HG03280 (cell line): ENCODE results near the gene LRBA.
"Not testable (repeated sequence)": the region's sequence is repeated elsewhere in the genome, so short reads cannot be mapped to it uniquely, and the experiment has no call there.

Experiments
- ATAC-seq: cut with Tn5 transposase; IDR thresholded peaks from one replicate; pipeline ENCODE4 v1.9.1; 2021; ENCODE audit warnings: mild to moderate bottlenecking, moderate library complexity; ENCODE audit not compliant: unreplicated experiment

The LRBA gene

DNA sequence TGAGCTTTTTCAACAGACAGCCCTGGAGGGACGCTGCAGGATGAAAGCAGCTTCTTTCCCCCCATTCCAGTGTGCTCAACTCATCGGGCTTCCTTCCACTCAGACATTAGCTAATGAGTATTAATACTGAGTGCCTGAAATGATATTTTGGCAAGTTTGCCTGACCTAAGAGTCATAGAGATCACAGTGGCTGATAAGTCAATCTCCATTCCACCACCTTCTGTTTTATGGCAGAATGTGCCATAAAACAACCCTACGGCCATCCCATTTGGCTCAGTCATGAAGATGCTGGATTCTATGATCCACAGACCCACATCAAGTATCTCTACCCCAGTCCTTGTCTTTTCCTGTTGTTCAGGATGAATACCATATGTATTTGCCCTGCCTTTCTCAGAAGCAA lies 481.4 kb downstream of the LRBA start:
- no peak for ATAC-seq

DNA sequence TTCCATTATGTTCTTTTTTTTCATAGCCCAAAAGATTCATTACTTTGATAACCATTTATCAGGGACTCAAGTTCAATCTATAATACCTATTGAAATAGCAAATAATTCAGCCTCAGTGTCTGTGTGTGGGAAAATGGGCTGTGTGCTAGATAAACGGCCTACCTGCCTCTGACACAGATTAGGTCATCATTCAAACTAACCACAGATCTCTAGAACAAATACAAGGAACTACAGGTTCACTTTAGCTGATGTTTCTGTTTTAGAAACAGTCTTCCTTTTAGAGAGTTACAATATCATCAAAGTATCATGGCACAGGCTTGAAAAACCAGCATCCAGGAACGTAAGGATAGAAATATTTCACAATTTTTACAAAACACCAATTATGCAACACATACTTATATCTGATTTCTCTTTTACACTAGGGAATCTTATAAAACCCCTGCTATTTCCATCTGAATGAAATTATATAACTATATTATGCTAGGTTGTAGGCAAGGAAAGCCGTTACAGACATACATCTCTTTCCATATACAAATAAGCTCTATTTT lies 489.7 kb downstream of the LRBA start:
- ATAC-seq: no peak

DNA sequence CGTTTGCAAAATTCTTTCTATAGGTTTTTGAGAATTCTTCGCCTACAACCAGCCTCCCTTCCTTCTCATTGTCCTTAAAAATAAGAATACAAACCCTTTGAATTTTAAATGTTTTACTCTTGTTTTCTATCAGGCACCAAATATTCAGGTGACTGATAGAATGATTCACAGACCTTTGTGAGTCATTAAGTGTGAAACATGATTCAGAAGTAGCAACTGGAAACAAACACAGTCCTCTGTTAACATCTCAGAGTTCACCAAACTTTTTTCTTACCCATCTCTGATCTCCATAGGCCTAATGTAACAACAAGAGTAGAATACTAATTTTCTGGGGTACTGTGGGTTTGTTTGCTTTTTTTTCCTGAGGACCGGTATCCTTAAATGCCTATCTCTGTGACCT lies 496.5 kb downstream of the LRBA start:
- no peak for ATAC-seq

DNA sequence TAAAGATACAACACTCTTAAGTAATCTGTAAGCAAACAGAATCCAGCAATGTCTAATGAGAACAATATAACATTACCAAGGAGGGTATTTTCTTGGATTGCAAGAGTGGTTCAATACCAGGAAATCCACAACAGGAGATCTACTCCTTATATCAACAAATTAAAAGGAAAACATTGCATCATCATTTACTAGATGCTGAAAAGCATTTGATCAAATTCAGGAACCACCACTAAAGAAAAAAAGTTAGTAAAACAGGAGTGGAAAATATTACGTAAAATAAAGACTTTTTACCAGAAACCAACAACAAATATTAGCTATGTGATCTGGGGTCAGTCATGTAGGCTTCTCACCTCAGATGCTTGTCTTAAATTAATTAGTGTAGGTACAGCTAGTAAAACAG lies 499.9 kb downstream of the LRBA start:
- no peak for ATAC-seq

DNA sequence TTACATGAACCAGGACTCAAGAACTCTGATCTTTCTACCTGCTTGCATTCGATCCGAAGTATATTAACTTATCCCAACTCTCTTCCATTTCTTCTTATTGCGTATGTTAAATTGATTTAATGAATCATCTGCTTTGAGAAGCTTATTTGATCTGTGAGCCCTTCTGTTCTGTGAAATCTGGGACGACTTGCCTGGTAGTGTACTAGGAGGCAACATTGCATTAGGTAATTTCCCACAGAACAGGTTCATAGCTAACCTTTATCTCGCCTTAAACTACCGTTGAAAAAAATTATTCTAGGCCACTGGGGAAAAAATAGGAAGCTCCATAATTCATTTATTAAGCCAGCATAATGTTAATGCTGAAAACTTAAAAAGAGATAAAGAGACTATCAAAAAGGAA lies 500.4 kb downstream of the LRBA start:
- no peak for ATAC-seq

DNA sequence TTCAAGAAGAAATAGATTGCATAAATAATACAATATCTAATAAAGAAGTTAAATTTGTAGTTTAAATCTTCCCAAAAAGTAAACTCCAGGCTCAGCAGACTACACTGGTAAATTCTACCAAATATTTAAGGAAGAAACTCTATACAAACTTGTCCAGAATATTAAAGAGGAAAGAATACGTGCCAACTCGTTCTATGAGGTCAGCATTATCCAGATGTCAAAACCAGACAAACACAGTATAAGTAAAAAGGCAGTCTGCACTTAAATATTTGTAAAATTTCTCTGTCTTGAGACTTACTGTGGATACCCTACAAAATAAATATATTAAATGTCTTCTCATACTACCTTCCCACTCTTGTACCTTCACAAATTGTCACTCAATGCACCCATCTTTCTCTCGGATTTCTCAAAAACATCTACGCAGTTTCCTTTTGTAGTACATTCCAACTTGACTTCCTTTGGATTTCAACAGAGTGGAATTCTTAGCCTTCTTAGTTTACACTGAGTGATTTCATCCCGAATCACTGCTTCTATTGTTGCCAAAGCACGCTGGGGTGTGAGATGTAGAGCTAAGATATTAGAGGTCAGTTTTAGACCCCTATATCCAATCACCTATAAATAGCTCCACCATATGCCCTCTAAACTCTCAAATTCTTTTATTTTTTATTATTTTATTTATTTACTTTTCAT lies 504.8 kb downstream of the LRBA start:
- no peak for ATAC-seq

DNA sequence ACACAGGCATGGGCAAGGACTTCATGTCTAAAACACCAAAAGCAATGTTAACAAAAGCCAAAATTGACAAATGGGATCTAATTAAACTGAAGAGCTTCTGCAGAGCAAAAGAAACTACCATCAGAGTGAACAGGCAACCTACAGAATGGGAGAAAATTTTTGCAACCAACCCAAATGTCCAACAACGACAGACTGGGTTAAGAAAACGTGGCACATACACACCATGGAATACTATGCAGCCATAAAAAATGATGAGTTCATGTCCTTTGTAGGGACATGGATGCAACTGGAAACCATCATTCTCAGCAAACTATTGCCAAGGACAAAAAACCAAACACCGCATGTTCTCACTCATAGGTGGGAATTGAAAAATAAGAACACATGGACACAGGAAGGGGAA lies 507.4 kb downstream of the LRBA start:
- not testable (repeated sequence) for ATAC-seq

DNA sequence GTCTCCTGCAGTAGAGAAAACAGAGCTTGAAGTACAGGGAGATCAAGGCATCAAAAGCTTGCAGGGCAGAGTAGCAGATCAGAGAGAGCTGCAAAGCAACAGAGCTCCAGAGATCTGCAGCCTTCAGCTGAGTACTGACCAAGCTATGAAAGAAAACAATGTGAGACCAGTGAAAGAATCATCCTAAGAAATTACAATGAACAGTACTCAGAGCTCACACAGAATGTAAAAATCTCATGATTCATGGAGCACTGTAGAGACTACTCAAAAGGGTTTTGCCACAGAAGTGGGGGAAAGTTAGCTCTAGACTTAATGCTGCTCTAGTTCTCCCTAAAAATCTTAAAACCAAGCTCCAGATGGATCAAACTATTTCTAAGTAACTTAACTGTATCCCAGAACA lies 513.1 kb downstream of the LRBA start:
- no peak for ATAC-seq

DNA sequence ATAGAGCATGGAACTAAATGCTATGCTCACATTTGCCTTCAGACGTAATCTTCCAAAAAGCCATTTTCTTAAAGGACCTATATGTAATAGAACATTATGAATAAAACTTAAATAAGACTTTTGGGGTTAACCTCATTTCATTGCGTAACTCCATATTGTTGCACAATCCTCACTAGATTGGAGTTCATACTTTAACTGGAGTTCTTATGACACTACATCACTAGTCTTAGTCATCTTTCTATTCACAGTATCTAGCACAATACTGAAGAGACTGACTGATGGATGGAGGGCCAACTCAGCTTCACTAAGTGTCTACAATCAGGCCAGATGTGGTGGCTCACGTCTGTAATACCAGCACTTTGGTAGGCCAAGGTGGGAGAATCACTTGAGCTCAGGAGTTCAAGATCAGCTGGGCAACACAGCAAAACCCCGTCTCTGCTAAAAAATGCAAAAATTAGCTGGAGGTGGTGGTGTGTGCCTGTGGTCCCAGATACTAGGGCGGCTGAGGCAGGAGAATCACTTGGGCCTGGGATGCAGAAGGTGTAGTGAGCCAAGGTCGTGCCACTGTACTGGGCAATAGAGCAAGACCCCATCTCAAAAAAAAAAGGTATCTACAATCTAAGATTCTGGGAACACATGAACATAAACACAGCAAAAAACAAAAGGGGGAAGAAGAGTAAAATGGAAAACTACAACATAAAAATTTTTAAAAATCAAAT lies 513.9 kb downstream of the LRBA start:
- no peak for ATAC-seq

DNA sequence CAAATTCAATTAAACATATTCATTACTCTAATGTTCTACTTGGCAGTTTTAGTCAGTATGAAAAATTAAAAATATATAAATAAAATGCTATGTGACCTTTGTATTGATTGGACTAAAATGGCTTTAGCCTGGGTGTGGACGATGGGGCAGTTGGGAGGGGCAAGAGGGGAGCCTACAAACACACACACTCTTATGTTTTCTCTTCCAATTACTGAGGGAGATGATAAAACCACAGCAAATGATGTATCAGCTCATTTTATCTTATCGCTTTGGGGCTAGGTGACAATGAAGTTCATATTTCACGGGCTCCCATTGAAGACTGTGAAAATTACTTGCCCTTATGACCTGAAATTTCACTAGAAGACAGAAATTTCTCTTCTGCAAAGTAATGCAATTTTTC lies 517.5 kb downstream of the LRBA start:
- ATAC-seq: no peak

DNA sequence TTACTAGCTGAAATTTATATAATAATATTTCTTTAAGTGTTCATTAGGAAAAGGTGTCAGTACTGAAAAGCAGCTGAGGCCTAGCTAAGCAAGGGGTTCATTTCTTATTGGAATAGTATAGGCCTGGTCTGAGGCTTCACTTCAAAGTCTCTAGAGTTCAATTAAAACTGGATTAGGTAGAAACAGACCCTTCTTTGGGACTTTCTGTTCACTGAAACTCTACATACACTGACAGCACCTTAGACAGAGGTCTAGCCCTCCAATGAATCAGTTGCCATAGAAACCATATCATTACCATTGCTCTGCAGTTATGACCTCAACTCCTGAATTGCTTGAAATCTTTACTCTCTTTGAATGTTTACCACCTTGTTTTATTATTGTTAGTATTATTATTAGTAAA lies 519.5 kb downstream of the LRBA start:
- no peak for ATAC-seq

DNA sequence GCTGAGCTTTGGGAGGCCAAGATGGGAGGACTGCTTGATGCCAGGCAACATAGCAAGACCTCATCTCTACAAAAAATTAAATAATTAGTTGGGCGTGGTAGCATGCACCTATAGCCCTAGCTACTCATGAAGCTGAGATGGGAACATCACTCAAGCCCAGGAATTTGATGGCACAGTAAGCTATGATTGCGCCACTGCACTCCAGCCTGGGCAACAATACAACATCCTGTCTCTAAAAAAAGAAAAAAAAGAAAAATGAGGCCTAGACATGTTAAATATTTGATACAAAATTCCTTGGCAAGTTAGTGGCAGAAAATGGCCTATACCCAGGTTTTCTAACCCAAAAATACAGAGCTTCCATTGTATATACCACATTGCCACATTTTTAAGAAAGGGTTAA lies 521.2 kb downstream of the LRBA start:
- no peak for ATAC-seq

DNA sequence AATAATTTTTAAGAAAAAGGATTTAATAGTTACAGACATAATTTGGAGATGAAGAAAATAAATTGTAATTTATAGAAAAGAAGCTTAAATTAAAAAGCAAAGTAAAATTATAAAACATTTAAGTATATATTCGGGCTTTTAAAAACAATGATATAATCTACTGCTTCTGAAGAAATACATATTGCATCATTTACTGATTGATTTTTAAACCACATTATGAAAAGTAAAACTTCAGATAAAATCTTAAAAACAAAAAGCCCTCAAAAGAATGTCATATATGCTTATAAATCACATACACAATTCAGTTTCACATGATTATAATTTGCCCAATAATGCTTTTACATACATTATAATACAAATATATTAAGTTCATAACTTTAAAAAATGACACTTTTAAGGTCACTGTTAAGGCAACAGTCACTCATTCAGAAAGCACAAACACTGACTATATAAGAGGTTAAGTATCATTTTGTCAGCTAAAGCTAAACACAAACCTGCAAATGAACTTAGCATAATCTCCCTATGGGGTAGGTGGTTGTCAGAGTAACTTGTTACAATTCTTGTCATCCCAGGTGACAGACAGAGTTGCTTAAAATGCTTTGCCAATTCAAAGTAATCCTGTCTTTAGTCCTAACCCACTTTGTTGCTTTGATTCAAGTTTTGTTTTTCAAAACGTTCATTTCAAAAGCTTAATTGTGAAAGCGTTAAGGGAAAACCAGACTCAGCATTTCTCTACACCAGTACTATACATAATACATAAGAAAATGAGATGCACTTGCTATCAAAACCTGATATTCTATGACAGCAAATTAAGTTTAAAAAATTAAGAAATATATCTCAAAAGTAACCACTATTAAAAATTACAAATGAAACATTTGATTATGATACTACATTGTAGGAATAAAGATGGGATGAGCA lies 523.7 kb downstream of the LRBA start:
- no peak for ATAC-seq

DNA sequence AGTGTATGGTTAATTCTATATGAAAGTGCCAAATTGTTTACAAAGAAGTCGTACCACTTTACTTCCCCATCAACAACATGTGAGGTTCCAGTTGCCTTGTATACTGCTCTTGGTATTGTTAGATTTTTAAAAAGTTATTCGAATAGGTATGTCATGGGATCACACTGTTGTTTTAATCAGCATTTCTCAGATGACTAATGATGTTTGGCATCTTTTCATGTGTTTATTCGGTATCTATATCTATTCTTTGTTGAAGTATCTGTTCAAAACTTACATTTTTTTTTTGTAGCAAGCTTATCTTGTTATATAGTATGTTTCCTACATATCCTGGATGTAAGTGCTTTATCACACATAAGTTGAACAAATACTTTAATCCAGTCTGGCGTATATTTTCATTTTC lies 532.5 kb downstream of the LRBA start:
- no peak for ATAC-seq

DNA sequence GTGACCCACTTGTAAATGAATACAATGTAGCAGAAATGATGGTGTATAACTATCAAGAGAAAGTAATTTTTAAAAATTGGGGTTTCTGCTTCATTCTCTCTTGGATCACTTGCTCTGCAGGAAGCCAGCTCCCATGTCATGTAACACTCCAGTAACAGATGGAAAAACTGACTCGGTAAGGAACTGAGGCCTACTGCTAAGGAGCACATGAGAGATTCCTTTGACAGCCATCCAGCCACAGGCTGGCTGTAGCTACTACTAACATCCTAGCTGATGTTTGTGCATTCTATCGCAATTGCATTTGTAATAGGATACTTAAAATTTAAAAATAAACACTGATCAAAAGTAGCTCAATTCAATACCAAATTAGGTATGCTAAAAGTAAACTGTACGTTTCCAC lies 535.4 kb downstream of the LRBA start:
- ATAC-seq: no peak

DNA sequence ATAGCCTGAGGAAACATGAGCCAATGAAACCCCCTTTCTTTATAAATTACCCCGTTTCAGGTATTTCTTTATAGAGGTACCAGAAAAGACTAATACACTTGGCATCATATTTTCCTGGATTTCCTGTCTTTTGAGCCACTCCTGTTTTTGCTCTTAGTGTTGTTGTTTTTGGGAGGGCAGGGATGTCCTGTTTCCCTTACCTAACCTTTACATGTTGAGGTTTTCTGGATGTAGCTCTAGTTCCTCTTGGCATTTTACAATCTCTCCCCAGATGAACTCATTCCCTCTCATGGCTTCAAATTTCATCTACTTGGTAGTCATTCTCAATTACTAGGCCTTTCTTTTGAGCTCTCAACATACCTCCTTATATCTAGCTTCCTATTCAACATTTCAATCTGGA lies 537.2 kb downstream of the LRBA start:
- no peak for ATAC-seq

DNA sequence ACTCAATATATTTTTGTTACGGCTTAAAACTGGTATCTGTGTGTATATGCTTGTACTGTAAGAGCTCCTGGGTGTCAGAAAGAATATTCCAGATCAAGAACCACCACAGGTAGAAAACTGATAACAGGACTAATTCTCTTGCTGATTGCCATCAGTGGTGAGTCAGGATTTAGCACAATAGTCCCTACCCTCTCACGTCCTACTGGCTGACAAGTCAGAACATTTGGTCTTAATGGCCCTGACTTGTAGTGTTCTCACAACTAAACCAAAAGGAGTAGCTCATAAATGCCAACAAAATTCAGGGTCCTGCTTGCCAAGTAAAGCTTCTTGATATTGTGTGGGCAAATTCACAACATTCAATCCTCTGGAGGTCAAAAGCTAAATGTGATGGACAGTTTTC lies 538.3 kb downstream of the LRBA start:
- ATAC-seq: no peak

DNA sequence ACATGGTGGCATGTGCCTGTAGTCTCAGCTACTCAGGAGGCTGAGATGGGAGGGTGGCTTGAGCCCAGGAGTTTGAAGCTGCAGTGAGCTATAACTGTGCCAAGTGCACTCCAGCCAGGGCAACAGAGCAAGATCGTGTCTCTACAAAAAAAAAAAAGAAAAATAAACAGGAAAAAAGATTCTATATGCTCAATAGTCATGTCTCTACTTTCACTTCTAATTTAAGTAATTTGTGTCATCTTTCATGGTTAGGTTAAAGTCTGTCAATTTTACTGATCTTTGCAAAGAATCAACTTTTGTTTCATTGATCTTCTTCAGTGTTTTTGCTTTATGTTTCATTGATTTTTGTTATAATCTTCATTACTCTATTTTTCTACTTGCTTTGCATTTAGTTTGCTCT lies 539.3 kb downstream of the LRBA start:
- no peak for ATAC-seq

DNA sequence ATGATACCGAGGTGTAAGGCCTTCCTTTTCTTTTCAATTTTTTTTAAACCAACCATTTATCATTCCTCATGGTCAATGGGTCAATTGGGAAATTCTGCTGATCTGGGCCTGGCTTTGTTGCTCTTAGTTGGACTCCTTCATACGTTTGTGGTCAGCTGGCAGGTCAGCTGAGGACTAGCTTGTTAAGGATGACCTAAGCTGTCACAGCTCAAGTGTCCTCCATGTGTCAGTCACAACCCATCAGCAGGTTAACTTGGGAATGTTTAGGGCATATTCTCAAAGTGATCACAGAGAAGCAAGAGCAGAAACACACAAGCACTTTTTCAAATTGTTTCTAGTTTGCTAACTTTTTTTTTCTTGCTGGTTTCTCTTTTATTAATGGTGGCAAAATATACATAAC lies 550.6 kb downstream of the LRBA start:
- ATAC-seq: no peak

DNA sequence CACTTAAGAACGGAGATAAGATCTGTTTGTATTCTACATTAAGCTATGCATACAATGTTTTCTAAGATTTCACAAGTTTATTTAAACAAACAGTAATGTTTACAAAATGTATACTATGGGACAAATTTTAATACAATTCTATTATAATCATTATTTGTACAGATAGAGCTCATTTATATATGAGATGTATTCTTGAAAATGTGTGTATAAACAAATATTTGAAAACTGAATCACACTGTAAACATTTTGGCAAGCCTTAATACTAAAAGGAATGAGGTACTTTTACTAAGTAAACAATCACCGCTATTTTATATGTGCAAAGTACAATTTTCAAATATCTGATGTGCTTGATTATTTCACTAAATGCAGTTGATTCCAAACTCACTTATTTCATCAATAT lies 552.3 kb downstream of the LRBA start:
- no peak for ATAC-seq

DNA sequence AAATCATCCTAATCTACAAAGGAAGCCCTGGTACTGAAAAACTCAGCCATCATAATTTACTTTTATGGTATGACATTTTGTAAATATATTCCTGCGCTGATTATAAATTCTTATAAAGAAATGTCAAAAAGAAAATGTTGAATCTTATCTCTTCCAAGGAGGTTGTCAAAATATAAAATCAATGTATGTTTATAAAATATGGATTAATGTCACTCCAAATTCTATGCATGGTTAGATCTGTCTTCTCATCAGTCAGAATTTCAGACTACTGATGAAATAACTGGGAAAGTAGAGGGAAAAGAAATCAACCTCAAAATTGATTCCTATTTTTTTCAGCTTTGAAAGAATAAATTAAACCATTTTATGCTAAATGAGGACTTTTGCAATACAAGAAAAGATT lies 553.1 kb downstream of the LRBA start:
- no peak for ATAC-seq

DNA sequence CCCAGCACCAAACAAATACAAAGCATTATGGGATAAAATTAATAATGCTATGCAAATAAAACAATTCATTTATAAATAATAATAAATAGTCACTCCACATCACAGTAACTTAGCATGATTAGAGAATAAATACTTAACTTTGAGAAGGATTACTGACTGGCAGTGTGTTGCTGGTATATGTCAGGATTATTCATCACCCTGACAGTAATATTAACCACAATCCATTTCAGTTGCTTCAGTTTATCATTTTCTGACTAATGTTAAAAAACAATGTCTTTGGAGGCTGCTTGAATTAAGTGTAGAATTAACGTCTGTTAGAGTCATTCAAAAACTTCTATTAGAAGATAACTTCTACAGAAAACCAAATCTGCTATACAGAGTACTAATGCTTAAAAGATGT lies 557.3 kb downstream of the LRBA start:
- no peak for ATAC-seq
